ENCODE measurements around the gene COX20. TPM values are rescaled to one million over a fixed set of nuclear protein-coding genes. Genes with fewer than 3 reads are reported as not detected.
A peak's percentile ranks its signal among the peaks of the same experiment; 100 is the strongest.

COX20 gene
- total RNA-seq, 1 experiment from 2014 or later = 55.0 TPM

DNA sequence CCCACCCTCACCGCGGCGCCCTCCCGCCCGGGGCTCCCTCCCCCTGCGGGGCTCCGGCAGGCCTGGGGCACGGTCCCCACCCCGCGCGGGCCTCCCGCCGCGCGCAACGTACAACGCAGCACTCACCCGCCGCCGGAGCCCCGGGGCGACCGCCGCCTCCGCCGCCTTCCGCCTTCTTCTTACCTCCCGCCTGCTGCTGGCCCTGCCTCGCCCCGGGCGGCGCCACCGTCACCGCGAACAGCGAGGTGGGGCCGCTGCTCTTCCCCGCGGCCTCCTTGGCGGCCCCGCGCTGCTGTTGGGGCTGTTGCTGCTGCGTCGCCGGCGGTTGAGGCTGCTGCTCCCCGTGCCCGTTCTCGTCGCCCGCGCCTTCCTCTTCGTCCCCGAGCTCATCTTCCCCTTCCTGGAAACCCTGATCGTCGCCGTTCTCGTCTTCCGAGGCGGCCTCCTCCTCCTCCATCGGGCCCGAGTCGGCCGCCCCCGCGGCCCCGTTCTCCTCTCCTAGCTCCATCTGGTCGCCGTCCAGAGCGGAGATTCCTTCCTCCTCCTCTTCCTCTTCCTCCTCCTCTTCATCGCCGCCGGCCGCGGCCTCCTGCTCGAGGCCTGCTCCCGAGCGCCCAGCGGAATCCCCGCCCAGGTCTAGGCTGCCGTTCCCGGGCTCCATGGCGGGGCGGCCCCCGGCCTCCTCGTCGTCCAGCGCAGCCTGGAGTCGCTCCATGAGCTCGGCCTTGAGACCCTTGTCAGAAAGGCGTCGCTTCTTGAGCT lies 28.2 kb downstream of the COX20 start:
- peak overlapping the region; percentile 80 for H3K27ac ChIP-seq (ENCODE audit: low read length)
- no peaks in the 10 kb centered on the region for H3K27me3 ChIP-seq (ENCODE audit: control insufficient read depth, insufficient read depth, low read length)
- peaks cover 42% of the 10 kb centered on the region for H3K4me1 ChIP-seq (ENCODE audit: control insufficient read depth, insufficient read depth, low read length)
- ATAC-seq = peak; percentile 1
- intact Hi-C loops (cut with micrococcal nuclease; ENCODE audit: unreplicated experiment) (loop anchor here (2.0 kb wide), 2 partner anchors 101 to 179 kb away; no protein-coding TSS in a partner anchor), in situ Hi-C loops (cut with HindIII; ENCODE audit: low pct_unique_long_range_greater_than_20kb, low sequenced_read_pairs) (no loop called here)
- DNase-seq (ENCODE audit: low read depth, low spot score) = no peak
- peak overlapping the region; percentile 77 to 88 for H3K4me3 ChIP-seq (ENCODE audit: low read depth in 2 of 2, low read length in 2 of 2)
- ChIA-PET POLR2A (interaction anchor here (0.6 to 1.3 kb wide), 3 partner anchors 19 to 115 kb away, joined by 4 to 7 read pairs (median 6); partner anchors contain the start of gene COX20), CTCF (interaction anchor here (0.6 kb wide), 1 partner anchor 108 kb away, joined by 8 read pairs; no protein-coding TSS in a partner anchor)
- TF ChIP-seq TCF7L2 (IDR thresholded peaks at IDR 0.05; ENCODE audit: low read depth, low read length) (no peak), POLR2AphosphoS5 (IDR thresholded peaks at IDR 0.05; ENCODE audit: low read depth, low read length) (no peak), SIN3A (IDR thresholded peaks at IDR 0.05; ENCODE audit: borderline replicate concordance, insufficient read depth, low read depth, low read length) (0 out of 2 replicates have a peak, but pooled peaks have one; percentile 11)
- TF ChIP-seq, protein P1, sequence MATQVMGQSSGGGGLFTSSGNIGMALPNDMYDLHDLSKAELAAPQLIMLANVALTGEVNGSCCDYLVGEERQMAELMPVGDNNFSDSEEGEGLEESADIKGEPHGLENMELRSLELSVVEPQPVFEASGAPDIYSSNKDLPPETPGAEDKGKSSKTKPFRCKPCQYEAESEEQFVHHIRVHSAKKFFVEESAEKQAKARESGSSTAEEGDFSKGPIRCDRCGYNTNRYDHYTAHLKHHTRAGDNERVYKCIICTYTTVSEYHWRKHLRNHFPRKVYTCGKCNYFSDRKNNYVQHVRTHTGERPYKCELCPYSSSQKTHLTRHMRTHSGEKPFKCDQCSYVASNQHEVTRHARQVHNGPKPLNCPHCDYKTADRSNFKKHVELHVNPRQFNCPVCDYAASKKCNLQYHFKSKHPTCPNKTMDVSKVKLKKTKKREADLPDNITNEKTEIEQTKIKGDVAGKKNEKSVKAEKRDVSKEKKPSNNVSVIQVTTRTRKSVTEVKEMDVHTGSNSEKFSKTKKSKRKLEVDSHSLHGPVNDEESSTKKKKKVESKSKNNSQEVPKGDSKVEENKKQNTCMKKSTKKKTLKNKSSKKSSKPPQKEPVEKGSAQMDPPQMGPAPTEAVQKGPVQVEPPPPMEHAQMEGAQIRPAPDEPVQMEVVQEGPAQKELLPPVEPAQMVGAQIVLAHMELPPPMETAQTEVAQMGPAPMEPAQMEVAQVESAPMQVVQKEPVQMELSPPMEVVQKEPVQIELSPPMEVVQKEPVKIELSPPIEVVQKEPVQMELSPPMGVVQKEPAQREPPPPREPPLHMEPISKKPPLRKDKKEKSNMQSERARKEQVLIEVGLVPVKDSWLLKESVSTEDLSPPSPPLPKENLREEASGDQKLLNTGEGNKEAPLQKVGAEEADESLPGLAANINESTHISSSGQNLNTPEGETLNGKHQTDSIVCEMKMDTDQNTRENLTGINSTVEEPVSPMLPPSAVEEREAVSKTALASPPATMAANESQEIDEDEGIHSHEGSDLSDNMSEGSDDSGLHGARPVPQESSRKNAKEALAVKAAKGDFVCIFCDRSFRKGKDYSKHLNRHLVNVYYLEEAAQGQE (IDR thresholded peaks at IDR 0.05; ENCODE audit: insufficient read depth in 1 of 2, low read depth in 2 of 2, low read length in 1 of 2) = peak in 1 of 2 experiments; percentile 8; a peak in 1 of 4 replicates
- TF ChIP-seq, protein P2, sequence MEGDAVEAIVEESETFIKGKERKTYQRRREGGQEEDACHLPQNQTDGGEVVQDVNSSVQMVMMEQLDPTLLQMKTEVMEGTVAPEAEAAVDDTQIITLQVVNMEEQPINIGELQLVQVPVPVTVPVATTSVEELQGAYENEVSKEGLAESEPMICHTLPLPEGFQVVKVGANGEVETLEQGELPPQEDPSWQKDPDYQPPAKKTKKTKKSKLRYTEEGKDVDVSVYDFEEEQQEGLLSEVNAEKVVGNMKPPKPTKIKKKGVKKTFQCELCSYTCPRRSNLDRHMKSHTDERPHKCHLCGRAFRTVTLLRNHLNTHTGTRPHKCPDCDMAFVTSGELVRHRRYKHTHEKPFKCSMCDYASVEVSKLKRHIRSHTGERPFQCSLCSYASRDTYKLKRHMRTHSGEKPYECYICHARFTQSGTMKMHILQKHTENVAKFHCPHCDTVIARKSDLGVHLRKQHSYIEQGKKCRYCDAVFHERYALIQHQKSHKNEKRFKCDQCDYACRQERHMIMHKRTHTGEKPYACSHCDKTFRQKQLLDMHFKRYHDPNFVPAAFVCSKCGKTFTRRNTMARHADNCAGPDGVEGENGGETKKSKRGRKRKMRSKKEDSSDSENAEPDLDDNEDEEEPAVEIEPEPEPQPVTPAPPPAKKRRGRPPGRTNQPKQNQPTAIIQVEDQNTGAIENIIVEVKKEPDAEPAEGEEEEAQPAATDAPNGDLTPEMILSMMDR (IDR thresholded peaks at IDR 0.05) = no peak
- H3K9me3 ChIP-seq (ENCODE audit: control insufficient read depth, insufficient read depth, low read depth, low read length) = no peaks in the 10 kb centered on the region
- BruUV-seq (replicated peaks) = TSS peak; percentile 84
- H3K36me3 ChIP-seq (ENCODE audit: control insufficient read depth, insufficient read depth, low read length) = peaks cover 37% of the 10 kb centered on the region

DNA sequence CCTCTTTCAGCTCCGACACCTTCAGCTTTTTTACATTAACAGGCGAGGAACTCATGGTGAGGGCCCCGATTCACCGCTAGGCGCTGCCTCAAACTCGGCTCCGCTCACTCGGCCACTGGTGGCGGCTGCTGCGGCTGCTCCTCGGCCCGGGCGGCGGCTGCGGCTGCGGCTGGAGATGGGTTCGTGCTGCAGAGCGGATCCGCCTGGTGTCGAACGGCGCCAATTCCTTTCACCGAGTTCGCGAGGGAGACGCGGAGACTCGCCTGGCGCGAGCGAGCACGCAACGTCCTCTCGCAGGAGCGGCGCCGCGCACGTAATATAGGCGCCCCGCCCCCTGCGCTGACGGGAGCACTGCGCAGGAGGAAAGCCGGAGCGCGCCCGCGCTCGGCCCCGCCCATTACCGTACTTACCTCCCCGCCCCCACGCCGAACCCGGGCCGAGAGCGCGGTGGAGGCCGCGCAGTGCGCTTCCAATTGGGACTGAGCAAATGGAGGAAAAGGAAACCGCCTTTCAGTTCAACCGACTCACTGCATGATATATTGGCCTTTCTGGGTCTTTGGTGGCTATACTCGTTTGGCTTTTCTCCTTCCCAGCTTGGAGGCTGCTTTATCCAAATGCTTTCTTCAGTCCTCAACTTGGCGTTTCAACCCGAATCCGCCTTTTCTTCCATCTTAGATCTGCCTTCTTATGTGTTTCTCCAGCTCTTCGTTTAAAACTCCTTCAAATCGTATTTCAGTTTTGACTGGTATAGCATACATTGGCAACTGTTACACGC lies 29.0 kb downstream of the COX20 start, which contains the start of gene HNRNPU:
HNRNPU (minus strand) TSS at position 291 of the 775 bp plus-strand sequence; CDS start at position 55, 236 bp downstream.
- intact Hi-C loops (cut with micrococcal nuclease; ENCODE audit: unreplicated experiment) (loop anchor here (2.0 kb wide), 2 partner anchors 100 to 178 kb away; no protein-coding TSS in a partner anchor), in situ Hi-C loops (cut with HindIII; ENCODE audit: low pct_unique_long_range_greater_than_20kb, low sequenced_read_pairs) (no loop called here)
- ATAC-seq = peak; percentile 85
- Histone ChIP-seq H3K27me3 (ENCODE audit: control insufficient read depth, insufficient read depth, low read length) (no peaks in the 10 kb centered on the region), H3K36me3 (ENCODE audit: control insufficient read depth, insufficient read depth, low read length) (peaks cover 30% of the 10 kb centered on the region), H3K27ac (ENCODE audit: low read length) (peak within 1 kb of the TSS; percentile 100), H3K4me3 (ENCODE audit: low read depth in 2 of 2, low read length in 2 of 2) (peak within 1 kb of the TSS; percentile 77 to 88), H3K4me1 (ENCODE audit: control insufficient read depth, insufficient read depth, low read length) (peaks cover 35% of the 10 kb centered on the region), H3K9me3 (ENCODE audit: control insufficient read depth, insufficient read depth, low read depth, low read length) (no peaks in the 10 kb centered on the region)
- BruUV-seq (replicated peaks) = no TSS peak
- peak; percentile 78 for DNase-seq (ENCODE audit: low read depth, low spot score)
- CTCF ChIA-PET = interaction anchor here (0.6 kb wide), 1 partner anchor 108 kb away, joined by 8 read pairs; no protein-coding TSS in a partner anchor
- POLR2A ChIA-PET = interaction anchor here (0.5 to 1.3 kb wide), 9 partner anchors 20 to 178 kb away, joined by 3 to 7 read pairs (median 4); partner anchors contain the start of gene COX20
- TF ChIP-seq POLR2AphosphoS5 (IDR thresholded peaks at IDR 0.05; ENCODE audit: low read depth, low read length) (peak; percentile 97), SIN3A (IDR thresholded peaks at IDR 0.05; ENCODE audit: borderline replicate concordance, insufficient read depth, low read depth, low read length) (0 out of 2 replicates have a peak, but pooled peaks have one; percentile 41)
- TF ChIP-seq, protein P2 (IDR thresholded peaks at IDR 0.05) = no peak

Data from Panc1 (cell line).